Measurements from ENCODE around the gene SLIT1. TPM values are rescaled to one million over a fixed set of nuclear protein-coding genes. Genes with fewer than 3 reads are reported as not detected.
A peak's percentile ranks its signal among the peaks of the same experiment; 100 is the strongest.

Gene SLIT1
- total RNA-seq, 5 donors from 2014 or later (not counting 1 experiment from before 2014, with no cell fraction given), result 0.29 to 0.56 (median 0.49) TPM

DNA sequence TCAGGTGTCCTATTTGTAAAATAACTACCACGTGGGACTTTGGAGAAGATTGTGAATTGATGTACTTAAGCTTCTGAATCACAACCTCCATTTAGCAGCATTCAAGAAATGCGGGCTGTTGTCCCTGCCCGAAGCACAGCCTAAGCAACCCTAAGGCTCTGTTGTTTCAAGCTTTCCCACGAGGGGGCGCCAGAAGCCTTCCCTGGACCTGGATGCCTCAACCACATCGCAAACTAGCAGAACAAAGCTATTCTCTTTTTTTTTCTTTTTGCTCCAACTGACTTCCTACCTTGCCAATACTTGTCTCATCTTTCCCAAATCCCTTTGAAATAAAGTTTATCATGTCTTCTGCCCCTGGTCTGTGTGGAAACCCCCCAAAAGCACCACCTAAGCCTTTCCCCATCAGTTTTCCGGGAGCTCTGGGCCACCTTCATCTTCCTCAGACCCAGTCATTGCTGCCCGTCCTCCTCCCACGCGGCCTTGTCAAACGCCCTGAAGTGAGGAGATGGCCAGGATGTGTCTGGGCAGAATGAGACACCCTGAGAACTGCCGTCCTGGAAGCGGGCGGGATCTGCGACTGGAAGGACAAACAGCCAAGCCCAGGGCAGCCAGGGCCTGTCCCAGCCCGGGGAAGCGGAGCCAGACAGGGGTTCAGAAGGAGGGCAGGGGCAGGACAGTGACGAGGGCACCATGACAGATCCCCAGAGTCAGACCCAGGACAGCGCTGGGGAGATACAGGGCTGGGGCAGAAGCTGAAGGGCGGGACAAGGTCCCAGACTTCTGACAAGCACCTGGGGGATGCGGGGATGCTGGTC is 112.7 kb downstream of the SLIT1 start:
- no peak overlapping the region for H3K27ac Mint-ChIP-seq
- H3K9me3 Mint-ChIP-seq, result peaks cover 0 to 6% (median 2%) of the 10 kb centered on the region in 3 donors
- no peak overlapping the region for H3K27ac ChIP-seq (ENCODE audit: low read length)
- ATAC-seq (replicated peaks in 1 of 4) (peak; percentile 59 to 71 (median 67)), DNase-seq (peak; percentile 37 to 83 (median 72))
- WGBS (ENCODE audit: insufficient coverage), result 56% methylated on average over 18 of the region's 21 CpGs
- peaks cover 0 to 5% of the 10 kb centered on the region in 2 experiments for H3K4me1 ChIP-seq (ENCODE audit: control insufficient read depth in 1 of 2, extremely low read depth in 1 of 2, insufficient read depth in 2 of 2, low read length in 2 of 2)
- ChIA-PET CTCF (interaction anchor here (0.6 to 4.4 kb wide), 27 partner anchors 12 to 328 kb away, joined by 3 to 104 read pairs (median 4); partner anchors contain the start of gene RRP12 (in 1 of the 2)), POLR2A (no interaction called here)
- H3K4me3 ChIP-seq (ENCODE audit: control insufficient read depth in 1 of 2, extremely low read depth in 1 of 2, low read length in 1 of 2), result no peak overlapping the region
- H3K36me3 ChIP-seq (ENCODE audit: control insufficient read depth in 2 of 2, extremely low read depth in 1 of 2, insufficient read depth in 1 of 2, low read length in 1 of 2), result no peaks in the 10 kb centered on the region
- peaks cover 9 to 11% (median 10%) of the 10 kb centered on the region in 3 donors for H3K4me1 Mint-ChIP-seq
- peaks cover 34 to 38% of the 10 kb centered on the region in 2 donors for H3K27me3 Mint-ChIP-seq
- H3K36me3 Mint-ChIP-seq, result no peaks in the 10 kb centered on the region
- no peak overlapping the region for H3K4me3 Mint-ChIP-seq
- H3K9me3 ChIP-seq, result no peaks in the 10 kb centered on the region
- H3K27me3 ChIP-seq (replicated peaks in 1 of 2; ENCODE audit: control insufficient read depth in 2 of 2, extremely low read depth in 1 of 2, insufficient read depth in 2 of 2, low read length in 1 of 2), result peaks cover 0 to 44% of the 10 kb centered on the region in 2 experiments

DNA sequence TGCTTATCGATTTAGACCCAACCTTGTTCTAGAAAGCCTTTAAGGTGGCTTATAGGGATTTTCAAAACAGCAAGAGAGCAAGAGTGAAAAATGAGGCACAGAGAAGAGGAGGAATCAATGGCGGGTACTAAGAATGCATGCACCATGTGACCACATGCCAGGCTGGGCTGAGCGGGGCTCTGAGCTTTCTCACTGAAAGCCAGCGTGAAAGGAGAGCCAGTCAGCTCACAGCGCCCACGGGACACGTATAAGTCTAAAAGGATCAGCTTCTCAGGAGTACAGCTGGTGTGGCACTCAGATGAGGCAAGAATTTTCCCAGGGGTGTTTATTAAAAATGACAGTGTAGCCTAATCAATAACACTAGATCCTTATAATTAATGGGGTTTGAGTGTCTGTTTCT is 114.3 kb downstream of the SLIT1 start:
- peaks cover 0 to 6% (median 2%) of the 10 kb centered on the region in 3 donors for H3K9me3 Mint-ChIP-seq
- Histone ChIP-seq H3K27ac (ENCODE audit: low read length) (no peak overlapping the region), H3K9me3 (no peaks in the 10 kb centered on the region), H3K4me3 (ENCODE audit: control insufficient read depth in 1 of 2, extremely low read depth in 1 of 2, low read length in 1 of 2) (no peak overlapping the region), H3K27me3 (replicated peaks in 1 of 2; ENCODE audit: control insufficient read depth in 2 of 2, extremely low read depth in 1 of 2, insufficient read depth in 2 of 2, low read length in 1 of 2) (peaks cover 0 to 42% of the 10 kb centered on the region in 2 experiments), H3K4me1 (ENCODE audit: control insufficient read depth in 1 of 2, extremely low read depth in 1 of 2, insufficient read depth in 2 of 2, low read length in 2 of 2) (peaks cover 0 to 5% of the 10 kb centered on the region in 2 experiments), H3K36me3 (ENCODE audit: control insufficient read depth in 2 of 2, extremely low read depth in 1 of 2, insufficient read depth in 1 of 2, low read length in 1 of 2) (no peaks in the 10 kb centered on the region)
- ChIA-PET POLR2A (no interaction called here), CTCF (interaction anchor here (0.6 to 4.4 kb wide), 3 partner anchors 48 to 139 kb away, joined by 6 to 104 read pairs (median 59); no protein-coding TSS in a partner anchor)
- WGBS (ENCODE audit: insufficient coverage), result 97% methylated on average over 5 of the region's 7 CpGs
- H3K36me3 Mint-ChIP-seq, result no peaks in the 10 kb centered on the region
- H3K27me3 Mint-ChIP-seq, result peaks cover 37 to 38% of the 10 kb centered on the region in 2 donors
- no peak for ATAC-seq (replicated peaks in 1 of 4)
- peaks cover 9 to 11% (median 10%) of the 10 kb centered on the region in 3 donors for H3K4me1 Mint-ChIP-seq
- no peak for DNase-seq
- no peak overlapping the region for H3K27ac Mint-ChIP-seq
- no peak overlapping the region for H3K4me3 Mint-ChIP-seq

DNA sequence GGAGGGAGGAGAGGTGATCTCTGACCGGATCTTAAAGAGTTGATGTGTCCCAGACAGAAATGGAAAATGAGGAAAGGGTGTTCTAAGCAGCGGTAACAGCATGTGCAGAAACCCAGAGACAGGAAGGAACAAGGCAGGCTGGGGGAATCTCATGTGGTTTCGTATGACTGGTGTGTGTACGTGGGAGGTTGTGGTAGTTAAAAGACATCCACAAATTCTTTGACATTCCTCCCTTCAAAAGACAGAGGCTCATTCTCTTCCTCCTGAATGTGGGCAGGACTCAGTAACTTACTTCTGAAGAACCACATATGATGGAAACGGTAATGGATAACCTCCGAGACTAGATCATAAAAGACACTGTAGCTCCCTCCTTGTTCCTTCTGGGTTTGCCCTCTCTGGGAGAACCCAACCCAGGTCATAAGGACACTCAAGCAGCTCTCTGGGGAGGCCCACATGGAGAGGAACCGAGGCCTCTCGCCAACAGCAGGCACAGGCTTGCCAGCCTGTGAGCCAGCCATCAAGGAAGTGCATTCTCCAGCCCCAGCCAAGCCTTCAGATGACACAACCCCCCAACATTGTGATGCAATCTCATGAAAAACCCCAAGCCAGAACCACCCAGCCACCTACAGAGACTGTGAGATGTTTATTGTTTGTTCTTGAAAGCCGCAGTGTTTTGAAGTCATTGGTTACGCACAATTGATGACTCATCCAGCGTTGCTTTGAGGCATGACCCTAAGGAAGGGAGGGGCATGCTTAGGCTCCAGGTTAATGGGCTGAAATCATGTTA is 116.0 kb downstream of the SLIT1 start:
- peaks cover 0 to 34% of the 10 kb centered on the region in 2 experiments for H3K27me3 ChIP-seq (replicated peaks in 1 of 2; ENCODE audit: control insufficient read depth in 2 of 2, extremely low read depth in 1 of 2, insufficient read depth in 2 of 2, low read length in 1 of 2)
- peaks cover 9 to 11% (median 10%) of the 10 kb centered on the region in 3 donors for H3K4me1 Mint-ChIP-seq
- H3K4me3 ChIP-seq (ENCODE audit: control insufficient read depth in 1 of 2, extremely low read depth in 1 of 2, low read length in 1 of 2), result no peak overlapping the region
- H3K36me3 Mint-ChIP-seq, result no peaks in the 10 kb centered on the region
- DNase-seq, result peak in 13 of 35 experiments; percentile 2 to 47 (median 8)
- no peaks in the 10 kb centered on the region for H3K36me3 ChIP-seq (ENCODE audit: control insufficient read depth in 2 of 2, extremely low read depth in 1 of 2, insufficient read depth in 1 of 2, low read length in 1 of 2)
- H3K27ac Mint-ChIP-seq, result no peak overlapping the region
- H3K27me3 Mint-ChIP-seq, result peaks cover 34 to 37% of the 10 kb centered on the region in 2 donors
- 30% methylated on average over 4 of the region's 11 CpGs for WGBS (ENCODE audit: insufficient coverage)
- CTCF ChIA-PET, result interaction anchor here (0.6 to 1.3 kb wide), 4 partner anchors 10 to 141 kb away, joined by 3 read pairs; no protein-coding TSS in a partner anchor
- peaks cover 0 to 5% of the 10 kb centered on the region in 2 experiments for H3K4me1 ChIP-seq (ENCODE audit: control insufficient read depth in 1 of 2, extremely low read depth in 1 of 2, insufficient read depth in 2 of 2, low read length in 2 of 2)
- no peak overlapping the region for H3K4me3 Mint-ChIP-seq
- no peaks in the 10 kb centered on the region for H3K9me3 ChIP-seq
- no peak overlapping the region for H3K27ac ChIP-seq (ENCODE audit: low read length)
- POLR2A ChIA-PET, result no interaction called here
- peak in 3 of 4 experiments; percentile 31 to 53 (median 51) for ATAC-seq (replicated peaks in 1 of 4)
- peaks cover 0 to 6% (median 2%) of the 10 kb centered on the region in 3 donors for H3K9me3 Mint-ChIP-seq

DNA sequence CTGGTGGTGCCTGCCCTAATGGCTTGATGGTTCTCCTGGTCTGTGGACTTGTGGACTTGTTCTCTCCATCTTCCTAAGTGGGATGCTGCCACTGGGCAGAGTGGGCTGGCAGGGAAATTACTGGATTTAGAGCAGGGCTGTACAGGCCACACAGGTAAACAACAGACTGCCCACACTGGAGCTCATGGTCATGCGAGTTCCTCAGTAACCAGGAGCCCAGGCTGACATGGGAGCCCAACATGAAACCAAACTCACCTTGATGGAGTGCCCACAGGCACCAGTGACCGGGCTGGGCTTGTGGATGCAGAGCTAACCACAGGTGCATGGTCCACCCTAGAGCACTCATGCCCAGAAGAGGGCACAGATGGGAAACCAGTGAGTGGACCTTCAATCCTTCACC is 116.7 kb downstream of the SLIT1 start:
- no peaks in the 10 kb centered on the region for H3K36me3 ChIP-seq (ENCODE audit: control insufficient read depth in 2 of 2, extremely low read depth in 1 of 2, insufficient read depth in 1 of 2, low read length in 1 of 2)
- no peak overlapping the region for H3K4me3 ChIP-seq (ENCODE audit: control insufficient read depth in 1 of 2, extremely low read depth in 1 of 2, low read length in 1 of 2)
- Mint-ChIP-seq H3K4me3 (no peak overlapping the region), H3K27me3 (peaks cover 29 to 35% of the 10 kb centered on the region in 2 donors), H3K27ac (no peak overlapping the region), H3K9me3 (peaks cover 0 to 6% (median 2%) of the 10 kb centered on the region in 3 donors), H3K36me3 (no peaks in the 10 kb centered on the region), H3K4me1 (peaks cover 9 to 11% (median 10%) of the 10 kb centered on the region in 3 donors)
- no peak overlapping the region for H3K27ac ChIP-seq (ENCODE audit: low read length)
- H3K27me3 ChIP-seq (replicated peaks in 1 of 2; ENCODE audit: control insufficient read depth in 2 of 2, extremely low read depth in 1 of 2, insufficient read depth in 2 of 2, low read length in 1 of 2), result peaks cover 0 to 35% of the 10 kb centered on the region in 2 experiments
- peaks cover 0 to 5% of the 10 kb centered on the region in 2 experiments for H3K4me1 ChIP-seq (ENCODE audit: control insufficient read depth in 1 of 2, extremely low read depth in 1 of 2, insufficient read depth in 2 of 2, low read length in 2 of 2)
- H3K9me3 ChIP-seq, result no peaks in the 10 kb centered on the region
- ATAC-seq (replicated peaks in 1 of 4), result no peak
- no peak for DNase-seq
- ChIA-PET CTCF (no interaction called here), POLR2A (no interaction called here)
- WGBS (ENCODE audit: insufficient coverage), result 82% methylated on average over 2 of the region's 2 CpGs

DNA sequence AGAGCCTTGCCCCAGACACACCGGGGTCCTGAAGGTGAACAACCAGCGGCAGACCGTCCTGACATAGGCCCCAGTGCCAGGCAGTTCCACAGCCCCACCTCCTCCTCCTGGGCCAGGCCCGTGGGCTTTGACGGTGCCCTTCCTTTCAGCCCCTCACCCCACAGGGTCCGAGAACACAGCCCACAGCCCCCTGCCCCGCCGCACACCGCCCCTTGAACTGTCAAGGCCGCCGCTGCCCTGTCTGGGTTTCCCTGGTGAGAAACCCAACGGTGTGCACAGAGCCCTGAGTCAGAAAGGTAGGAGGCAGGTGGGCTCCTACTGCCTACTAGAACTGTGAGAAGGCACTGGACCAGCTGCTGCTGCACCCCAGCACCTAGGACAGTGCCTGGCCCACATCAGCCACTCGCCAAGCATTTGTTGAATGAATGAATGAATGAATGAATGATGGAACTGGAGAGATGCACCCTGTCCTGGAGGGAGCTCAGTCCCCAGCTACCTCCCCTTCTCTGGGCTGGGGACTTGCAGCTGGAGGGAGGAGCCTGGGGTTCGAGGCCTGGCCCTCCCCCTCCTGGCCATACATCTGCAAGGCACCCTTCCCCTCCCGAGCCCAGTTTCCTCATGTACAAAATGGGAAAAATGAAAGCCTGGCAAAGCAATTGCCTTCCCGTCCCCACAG is 117.9 kb downstream of the SLIT1 start:
- H3K27ac Mint-ChIP-seq, result no peak overlapping the region
- peaks cover 0 to 28% of the 10 kb centered on the region in 2 experiments for H3K27me3 ChIP-seq (replicated peaks in 1 of 2; ENCODE audit: control insufficient read depth in 2 of 2, extremely low read depth in 1 of 2, insufficient read depth in 2 of 2, low read length in 1 of 2)
- H3K27me3 Mint-ChIP-seq, result peaks cover 20 to 31% of the 10 kb centered on the region in 2 donors
- H3K36me3 ChIP-seq (ENCODE audit: control insufficient read depth in 2 of 2, extremely low read depth in 1 of 2, insufficient read depth in 1 of 2, low read length in 1 of 2), result no peaks in the 10 kb centered on the region
- H3K9me3 ChIP-seq, result no peaks in the 10 kb centered on the region
- peaks cover 9 to 11% (median 10%) of the 10 kb centered on the region in 3 donors for H3K4me1 Mint-ChIP-seq
- POLR2A ChIA-PET, result no interaction called here
- H3K36me3 Mint-ChIP-seq, result no peaks in the 10 kb centered on the region
- H3K9me3 Mint-ChIP-seq, result peaks cover 0 to 6% (median 2%) of the 10 kb centered on the region in 3 donors
- no peak for ATAC-seq (replicated peaks in 1 of 4)
- CTCF ChIA-PET, result no interaction called here
- whole genome bisulfite sequencing (ENCODE audit: insufficient coverage), result 84% methylated on average over 14 of the region's 16 CpGs
- no peak overlapping the region for H3K4me3 Mint-ChIP-seq
- peaks cover 0 to 5% of the 10 kb centered on the region in 2 experiments for H3K4me1 ChIP-seq (ENCODE audit: control insufficient read depth in 1 of 2, extremely low read depth in 1 of 2, insufficient read depth in 2 of 2, low read length in 2 of 2)
- H3K27ac ChIP-seq (ENCODE audit: low read length), result no peak overlapping the region
- H3K4me3 ChIP-seq (ENCODE audit: control insufficient read depth in 1 of 2, extremely low read depth in 1 of 2, low read length in 1 of 2), result no peak overlapping the region
- no peak for DNase-seq

Measured in T-cell (primary cell).